Smooth muscle cell (in vitro differentiated cells): ENCODE measurements around the gene CAMLG. TPM values are rescaled to one million over a fixed set of nuclear protein-coding genes. Genes with fewer than 3 reads are reported as not detected.

Experiments
- DNase-seq: peaks from one replicate; lab custom pipeline; 2025; ENCODE audit not compliant: unreplicated experiment; lab: John Stamatoyannopoulos, UW
- H2AFZ ChIP-seq: fragments of 200-600 bp; sonication (generic); 2 replicates; pipeline ENCODE4 v1.6.0; 2016; ENCODE audit warnings: antibody characterized with exemption, low read depth, mild to moderate bottlenecking
- H3F3A ChIP-seq: fragments of 200-600 bp; sonication (generic); 2 replicates; pipeline ENCODE4 v1.6.0; 2017; ENCODE audit warnings: antibody characterized with exemption, low read depth
- H3K27ac ChIP-seq: fragments of 200-600 bp; sonication (generic); 2 replicates; pipeline ENCODE4 v1.5.1; 2016; ENCODE audit warnings: low read depth, mild to moderate bottlenecking
- H3K27me3 ChIP-seq: fragments of 200-600 bp; sonication (generic); 2 replicates; pipeline ENCODE4 v1.6.1; 2016; ENCODE audit warnings: low read depth, mild to moderate bottlenecking
- H3K36me3 ChIP-seq: fragments of 200-600 bp; sonication (generic); 2 replicates; pipeline ENCODE4 v1.5.1; 2016; ENCODE audit warnings: low read depth
- H3K4me1 ChIP-seq: fragments of 200-600 bp; sonication (generic); 2 replicates; pipeline ENCODE4 v1.5.1; 2016; ENCODE audit warnings: low read depth
- H3K4me2 ChIP-seq: fragments of 200-600 bp; sonication (generic); 2 replicates; pipeline ENCODE4 v1.6.0; 2016; ENCODE audit warnings: mild to moderate bottlenecking
- H3K4me3 ChIP-seq: fragments of 200-600 bp; sonication (generic); 2 replicates; pipeline ENCODE4 v1.5.1; 2016; ENCODE audit warnings: mild to moderate bottlenecking
- H3K79me2 ChIP-seq: fragments of 200-600 bp; sonication (generic); 2 replicates; pipeline ENCODE4 v1.6.0; 2016; ENCODE audit warnings: low read depth, mild to moderate bottlenecking
- H3K9ac ChIP-seq: fragments of 200-600 bp; sonication (generic); 2 replicates; pipeline ENCODE4 v1.6.0; 2016; ENCODE audit warnings: low read depth
- H3K9me3 ChIP-seq: fragments of 200-600 bp; sonication (generic); replicated peaks from 2 replicates; pipeline ENCODE4 v1.5.1; 2016; ENCODE audit warnings: low read depth
- H4K20me1 ChIP-seq: fragments of 200-600 bp; sonication (generic); 2 replicates; pipeline ENCODE4 v1.6.0; 2016; ENCODE audit warnings: low read depth
- WGBS: methylation state at CpG from one replicate; pipeline ENCODE4 v1.1.7; 2016; ENCODE audit warnings: low lambda C conversion rate; 5-methylcytosine and 5-hydroxymethylcytosine counted together
- polyA plus RNA-seq: library from polyadenylated mRNA; unstranded; fragments of >200 nt; fragmentation: Nextera tagmentation; extraction: Ambion mirVana; gene quantifications from 2 replicates; pipeline ENCODE4 v1.2.1, GENCODE V29; 2016
- small RNA-seq: library from RNA; depleted of rRNA; stranded (forward); fragments of <200 nt; gene quantifications from one replicate; pipeline ENCODE3, GENCODE V24; 2014
- total RNA-seq: library from RNA; depleted of rRNA; stranded (reverse); fragments of >200 nt; gene quantifications from 2 replicates; pipeline ENCODE4 v1.2.3, GENCODE V29; 2014
- TF ChIP-seq, protein P1 (sequence below): fragments of 200-600 bp; sonication (generic); IDR thresholded peaks from 2 replicates; pipeline ENCODE4 v1.5.1; 2017; ENCODE audit warnings: borderline replicate concordance, mild to moderate bottlenecking, antibody characterized with exemption; ENCODE audit not compliant: insufficient read depth, poor library complexity, severe bottlenecking

The CAMLG gene
- total and polyA plus RNA-seq, 2 experiments from 2014 or later, result 29.1 to 35.4 TPM

DNA sequence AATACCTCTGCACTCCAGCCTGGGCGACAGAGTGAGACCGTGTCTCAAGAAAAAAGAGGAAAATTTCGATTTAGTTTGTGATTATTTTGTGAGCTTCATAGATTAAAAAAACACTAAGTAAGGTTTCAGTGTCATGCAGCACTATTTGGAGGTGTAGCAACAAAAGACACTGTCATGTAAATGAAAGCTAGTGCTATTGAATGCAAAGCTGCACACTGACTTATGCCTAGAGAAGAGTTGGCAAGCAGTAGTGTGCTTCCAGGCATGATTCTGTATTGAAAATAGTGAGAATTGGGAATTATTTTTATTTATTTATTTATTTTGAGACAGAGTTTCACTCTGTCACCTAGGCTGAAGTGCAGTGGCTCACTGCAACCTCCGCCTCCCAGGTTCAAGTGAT lies 54.8 kb downstream of the CAMLG start:
- Histone ChIP-seq H3K9ac (no peak overlapping the region), H4K20me1 (no peaks in the 10 kb centered on the region), H3K27ac (peak overlapping the region; percentile 46), H3K27me3 (no peaks in the 10 kb centered on the region), H3K4me1 (no peaks in the 10 kb centered on the region), H3K4me2 (no peak overlapping the region), H3K79me2 (no peaks in the 10 kb centered on the region), H2AFZ (no peak overlapping the region), H3F3A (no peaks in the 10 kb centered on the region), H3K36me3 (peaks cover 50% of the 10 kb centered on the region), H3K4me3 (no peak overlapping the region), H3K9me3 (no peaks in the 10 kb centered on the region)
- DNase-seq, result no peak
- WGBS, result 98% methylated on average over 4 of the region's 4 CpGs
- TF ChIP-seq, protein P1, sequence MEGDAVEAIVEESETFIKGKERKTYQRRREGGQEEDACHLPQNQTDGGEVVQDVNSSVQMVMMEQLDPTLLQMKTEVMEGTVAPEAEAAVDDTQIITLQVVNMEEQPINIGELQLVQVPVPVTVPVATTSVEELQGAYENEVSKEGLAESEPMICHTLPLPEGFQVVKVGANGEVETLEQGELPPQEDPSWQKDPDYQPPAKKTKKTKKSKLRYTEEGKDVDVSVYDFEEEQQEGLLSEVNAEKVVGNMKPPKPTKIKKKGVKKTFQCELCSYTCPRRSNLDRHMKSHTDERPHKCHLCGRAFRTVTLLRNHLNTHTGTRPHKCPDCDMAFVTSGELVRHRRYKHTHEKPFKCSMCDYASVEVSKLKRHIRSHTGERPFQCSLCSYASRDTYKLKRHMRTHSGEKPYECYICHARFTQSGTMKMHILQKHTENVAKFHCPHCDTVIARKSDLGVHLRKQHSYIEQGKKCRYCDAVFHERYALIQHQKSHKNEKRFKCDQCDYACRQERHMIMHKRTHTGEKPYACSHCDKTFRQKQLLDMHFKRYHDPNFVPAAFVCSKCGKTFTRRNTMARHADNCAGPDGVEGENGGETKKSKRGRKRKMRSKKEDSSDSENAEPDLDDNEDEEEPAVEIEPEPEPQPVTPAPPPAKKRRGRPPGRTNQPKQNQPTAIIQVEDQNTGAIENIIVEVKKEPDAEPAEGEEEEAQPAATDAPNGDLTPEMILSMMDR, result no peak

DNA sequence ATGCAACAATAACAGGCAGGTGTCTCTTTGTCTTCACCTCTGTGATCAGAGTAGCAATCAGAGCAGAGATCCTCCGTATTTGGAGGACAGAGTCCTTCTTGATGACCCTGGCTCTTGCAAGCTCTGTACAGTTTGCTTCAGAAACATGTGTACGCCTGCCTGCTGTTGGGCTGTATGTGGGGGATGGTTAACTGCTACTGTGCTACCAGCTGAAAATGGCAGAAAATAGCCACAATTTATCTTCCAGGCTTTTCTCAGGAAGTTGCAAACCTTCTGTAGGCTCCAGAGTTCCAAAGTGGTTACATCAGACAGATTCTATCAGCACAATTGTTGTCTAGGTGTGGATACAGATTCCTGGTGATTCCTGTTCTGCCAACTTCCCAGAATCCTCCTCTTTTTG lies 55.7 kb downstream of the CAMLG start:
- H4K20me1 ChIP-seq, result no peaks in the 10 kb centered on the region
- no peaks in the 10 kb centered on the region for H3K27me3 ChIP-seq
- H3K4me2 ChIP-seq, result no peak overlapping the region
- H3K9me3 ChIP-seq, result no peaks in the 10 kb centered on the region
- H3K4me3 ChIP-seq, result no peak overlapping the region
- no peaks in the 10 kb centered on the region for H3F3A ChIP-seq
- H3K36me3 ChIP-seq, result peaks cover 53% of the 10 kb centered on the region
- no peak overlapping the region for H2AFZ ChIP-seq
- no peaks in the 10 kb centered on the region for H3K79me2 ChIP-seq
- 59% methylated on average over 2 of the region's 2 CpGs for WGBS
- H3K27ac ChIP-seq, result peak overlapping the region; percentile 46
- H3K9ac ChIP-seq, result no peak overlapping the region
- no peak for DNase-seq
- TF ChIP-seq, protein P1, result no peak
- no peaks in the 10 kb centered on the region for H3K4me1 ChIP-seq

DNA sequence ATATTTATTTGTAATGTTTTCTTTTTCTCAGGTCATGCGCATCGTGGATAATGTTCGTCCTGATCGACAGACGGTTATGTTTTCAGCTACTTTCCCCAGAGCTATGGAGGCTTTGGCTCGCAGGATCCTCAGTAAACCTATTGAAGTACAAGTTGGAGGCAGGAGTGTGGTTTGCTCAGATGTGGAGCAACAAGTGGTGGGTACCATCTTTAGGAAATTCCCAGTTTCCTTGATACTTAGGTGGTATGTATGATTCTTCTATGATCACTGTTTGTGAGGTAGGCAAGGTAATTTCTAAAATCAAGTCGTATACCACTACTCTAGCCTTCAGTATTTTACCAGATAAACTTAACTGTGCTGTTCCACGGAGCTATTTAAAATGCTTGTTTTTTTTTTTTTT lies 56.5 kb downstream of the CAMLG start:
- H3F3A ChIP-seq, result no peaks in the 10 kb centered on the region
- WGBS, result 99% methylated on average over 8 of the region's 8 CpGs

DNA sequence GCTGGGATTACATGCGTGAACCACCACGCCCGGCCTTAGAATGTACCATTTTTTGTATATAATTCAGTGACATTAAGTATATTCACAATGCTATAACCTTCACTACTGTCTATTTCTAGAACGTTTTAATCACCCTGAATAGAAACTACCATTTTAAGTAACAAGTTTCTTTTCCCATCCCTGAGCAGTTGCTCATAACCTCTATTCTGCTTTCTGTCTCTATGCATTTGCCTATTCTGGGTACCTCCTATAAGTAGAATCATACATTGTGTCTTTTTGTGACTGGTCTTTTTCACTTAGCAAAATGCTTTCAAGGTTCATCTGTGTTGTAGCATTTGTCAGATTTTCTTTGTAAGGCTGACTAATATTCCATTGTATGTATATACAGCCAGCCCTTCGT lies 60.1 kb downstream of the CAMLG start:
- Histone ChIP-seq H3K4me3 (no peak overlapping the region), H3K4me2 (no peak overlapping the region), H3K4me1 (no peaks in the 10 kb centered on the region), H4K20me1 (no peaks in the 10 kb centered on the region), H3K9ac (no peak overlapping the region), H3K36me3 (peaks cover 25% of the 10 kb centered on the region), H3K27me3 (no peaks in the 10 kb centered on the region), H3K27ac (no peak overlapping the region), H3K79me2 (no peaks in the 10 kb centered on the region), H3F3A (no peaks in the 10 kb centered on the region), H3K9me3 (no peaks in the 10 kb centered on the region), H2AFZ (no peak overlapping the region)
- TF ChIP-seq, protein P1, result no peak
- WGBS, result 94% methylated on average over 5 of the region's 5 CpGs
- no peak for DNase-seq

More for the DNA sequence above, 56.5 kb downstream of the CAMLG start:
- no peaks in the 10 kb centered on the region for H3K27me3 ChIP-seq
- no peaks in the 10 kb centered on the region for H3K9me3 ChIP-seq
- no peak overlapping the region for H2AFZ ChIP-seq
- TF ChIP-seq, protein P1, result no peak
- H3K27ac ChIP-seq, result no peak overlapping the region
- H3K9ac ChIP-seq, result no peak overlapping the region
- H3K4me1 ChIP-seq, result no peaks in the 10 kb centered on the region
- no peak overlapping the region for H3K4me2 ChIP-seq
- DNase-seq, result no peak
- no peaks in the 10 kb centered on the region for H4K20me1 ChIP-seq
- H3K79me2 ChIP-seq, result no peaks in the 10 kb centered on the region
- H3K36me3 ChIP-seq, result peaks cover 47% of the 10 kb centered on the region
- H3K4me3 ChIP-seq, result no peak overlapping the region

Small RNA genes lying within 50 kb of the gene (small RNA-seq; reads per million reads assigned to genes)
- gene RNU6-1164P, result not detected
- gene RNU6-757P, result not detected

Other genes starting within 250 kb of the CAMLG start
- gene JADE2, start 212.9 kb upstream of the CAMLG start, total RNA-seq, result 5.0 and 18.0 TPM in 2 replicates
- gene JADE2, start 212.9 kb upstream of the CAMLG start, polyA plus RNA-seq, result 4.3 and 5.5 TPM in 2 replicates
- gene SAR1B, start 105.7 kb upstream of the CAMLG start, total RNA-seq, result 69.3 and 73.8 TPM in 2 replicates
- 42.9 and 52.0 TPM in 2 replicates for gene SAR1B, start 105.7 kb upstream of the CAMLG start, polyA plus RNA-seq
- gene SEC24A, start 89.8 kb upstream of the CAMLG start, total RNA-seq, result 76.9 and 82.3 TPM in 2 replicates
- 18.1 and 27.0 TPM in 2 replicates for gene SEC24A, start 89.8 kb upstream of the CAMLG start, polyA plus RNA-seq
- gene DDX46, start 20.2 kb downstream of the CAMLG start, total RNA-seq, result 29.2 and 29.4 TPM in 2 replicates
- gene DDX46, start 20.2 kb downstream of the CAMLG start, polyA plus RNA-seq, result 18.5 and 24.5 TPM in 2 replicates
- 88.3 and 210 TPM in 2 replicates for gene C5orf24, start 107.4 kb downstream of the CAMLG start, total RNA-seq
- 34.3 and 35.9 TPM in 2 replicates for gene C5orf24, start 107.4 kb downstream of the CAMLG start, polyA plus RNA-seq
- gene TXNDC15, start 135.8 kb downstream of the CAMLG start, total RNA-seq, result 118 TPM in 2 replicates
- gene TXNDC15, start 135.8 kb downstream of the CAMLG start, polyA plus RNA-seq, result 54.0 and 70.8 TPM in 2 replicates
- gene PCBD2, start 166.6 kb downstream of the CAMLG start, total RNA-seq, result 2.4 and 2.5 TPM in 2 replicates
- gene PCBD2, start 166.6 kb downstream of the CAMLG start, polyA plus RNA-seq, result 3.3 and 4.2 TPM in 2 replicates
- gene CATSPER3, start 229.4 kb downstream of the CAMLG start, total RNA-seq, result not detected in 2 replicates
- 0.32 TPM in 1 of 2 replicates, not detected in the other for gene CATSPER3, start 229.4 kb downstream of the CAMLG start, polyA plus RNA-seq